AG09319 (cell line): ENCODE results near the gene FFAR3.

Experiments used
- DNase-seq: peaks from one replicate; pipeline ENCODE4 v3.0.0-alpha.2; 2010; ENCODE audit warnings: low read depth; ENCODE audit errors: extremely low read depth
- TF ChIP-seq, protein P1 (sequence below): IDR thresholded peaks from 2 replicates; pipeline ENCODE4 v1.5.1; 2011; ENCODE audit warnings: low read depth, mild to moderate bottlenecking, inconsistent platforms, low read length, moderate library complexity

The FFAR3 gene

DNA sequence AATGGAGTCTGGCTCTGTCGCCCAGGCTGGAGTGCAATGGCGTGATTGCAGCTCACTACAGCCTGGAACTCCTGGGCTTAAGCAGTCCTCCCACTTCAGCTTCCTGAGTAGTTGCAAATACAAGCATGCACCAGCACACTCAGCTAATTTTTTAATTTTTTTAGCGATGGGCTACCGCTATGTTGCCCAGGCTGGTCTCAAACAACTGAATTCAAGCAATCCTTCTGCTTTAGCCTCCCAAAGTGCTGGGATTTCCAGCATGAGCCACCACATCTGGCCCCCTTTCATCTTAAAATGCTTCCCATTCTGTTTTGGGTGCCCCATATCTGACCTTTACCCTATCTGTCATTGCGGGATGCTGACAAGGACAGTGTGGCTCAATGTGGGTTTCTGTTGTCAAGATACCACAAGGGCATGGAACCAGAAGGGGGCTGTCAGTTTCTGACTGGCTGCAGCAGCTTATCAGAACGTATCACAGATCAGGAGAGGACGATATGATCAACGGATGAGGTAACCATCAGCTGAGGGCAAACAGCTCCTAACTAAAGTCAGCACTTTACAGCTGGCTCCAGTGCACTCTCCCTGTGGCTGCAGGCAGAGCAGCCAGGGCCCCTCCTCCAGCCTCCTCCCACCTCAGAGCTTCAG lies 45.0 kb downstream of the FFAR3 start:
- TF ChIP-seq, protein P1, sequence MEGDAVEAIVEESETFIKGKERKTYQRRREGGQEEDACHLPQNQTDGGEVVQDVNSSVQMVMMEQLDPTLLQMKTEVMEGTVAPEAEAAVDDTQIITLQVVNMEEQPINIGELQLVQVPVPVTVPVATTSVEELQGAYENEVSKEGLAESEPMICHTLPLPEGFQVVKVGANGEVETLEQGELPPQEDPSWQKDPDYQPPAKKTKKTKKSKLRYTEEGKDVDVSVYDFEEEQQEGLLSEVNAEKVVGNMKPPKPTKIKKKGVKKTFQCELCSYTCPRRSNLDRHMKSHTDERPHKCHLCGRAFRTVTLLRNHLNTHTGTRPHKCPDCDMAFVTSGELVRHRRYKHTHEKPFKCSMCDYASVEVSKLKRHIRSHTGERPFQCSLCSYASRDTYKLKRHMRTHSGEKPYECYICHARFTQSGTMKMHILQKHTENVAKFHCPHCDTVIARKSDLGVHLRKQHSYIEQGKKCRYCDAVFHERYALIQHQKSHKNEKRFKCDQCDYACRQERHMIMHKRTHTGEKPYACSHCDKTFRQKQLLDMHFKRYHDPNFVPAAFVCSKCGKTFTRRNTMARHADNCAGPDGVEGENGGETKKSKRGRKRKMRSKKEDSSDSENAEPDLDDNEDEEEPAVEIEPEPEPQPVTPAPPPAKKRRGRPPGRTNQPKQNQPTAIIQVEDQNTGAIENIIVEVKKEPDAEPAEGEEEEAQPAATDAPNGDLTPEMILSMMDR = no peak
- DNase-seq = no peak

DNA sequence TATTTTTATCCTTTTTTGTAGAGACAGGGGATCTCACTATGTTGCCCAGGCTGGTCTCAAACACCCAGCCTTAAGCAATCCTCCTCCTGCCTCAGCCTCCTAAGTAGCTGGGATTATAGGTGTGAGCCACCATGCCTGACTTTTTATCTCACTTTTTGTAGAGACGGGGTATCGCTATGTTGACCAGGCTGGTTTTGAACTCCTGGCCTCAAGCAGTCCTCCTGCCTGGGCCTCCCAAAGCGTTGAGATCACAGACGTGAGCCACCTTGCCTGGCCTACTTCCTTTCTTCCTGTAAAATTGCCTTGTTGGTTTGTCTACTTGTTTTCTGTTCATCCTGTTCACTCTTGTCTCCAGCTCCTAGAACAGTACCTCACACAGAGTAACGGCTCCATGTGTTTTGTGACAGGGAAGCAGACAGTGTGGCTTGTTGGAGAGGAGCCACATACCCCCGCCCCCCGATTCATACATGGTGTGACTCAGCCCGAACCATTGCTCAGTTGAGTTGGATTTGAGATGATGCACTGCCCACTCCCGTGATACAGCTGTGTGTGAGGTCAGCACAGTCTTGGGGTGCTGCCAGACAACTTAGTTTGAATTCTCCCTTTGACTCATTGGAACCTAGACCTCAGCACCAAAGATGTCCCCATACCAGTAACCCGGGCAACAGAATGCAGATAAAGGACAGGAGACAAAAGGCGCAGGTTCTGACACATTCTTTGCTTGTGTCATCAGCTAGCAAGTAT lies 46.8 kb downstream of the FFAR3 start:
- TF ChIP-seq, protein P1 = no peak
- peak; percentile 43 for DNase-seq

DNA sequence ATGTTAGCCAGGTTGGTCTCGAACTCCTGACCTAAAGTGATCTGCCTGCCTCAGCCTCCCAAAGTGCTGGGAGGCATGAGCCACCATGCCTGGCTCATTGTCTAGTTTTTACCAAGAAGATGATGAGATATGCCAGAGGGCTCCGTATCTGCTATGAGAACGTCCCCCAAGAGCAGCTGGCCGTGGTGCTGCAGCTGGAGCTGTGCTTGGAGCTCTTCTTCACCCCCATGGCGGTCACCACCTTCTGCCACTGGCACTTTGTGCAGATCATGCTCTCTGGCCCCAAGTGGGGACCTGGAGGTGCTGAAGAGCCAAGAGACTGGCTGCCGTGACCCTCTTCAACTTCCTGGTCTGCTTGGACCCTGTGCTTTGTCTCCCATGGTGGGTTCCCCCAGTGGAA lies 49.4 kb downstream of the FFAR3 start:
- TF ChIP-seq, protein P1 = no peak
- DNase-seq = no peak

DNA sequence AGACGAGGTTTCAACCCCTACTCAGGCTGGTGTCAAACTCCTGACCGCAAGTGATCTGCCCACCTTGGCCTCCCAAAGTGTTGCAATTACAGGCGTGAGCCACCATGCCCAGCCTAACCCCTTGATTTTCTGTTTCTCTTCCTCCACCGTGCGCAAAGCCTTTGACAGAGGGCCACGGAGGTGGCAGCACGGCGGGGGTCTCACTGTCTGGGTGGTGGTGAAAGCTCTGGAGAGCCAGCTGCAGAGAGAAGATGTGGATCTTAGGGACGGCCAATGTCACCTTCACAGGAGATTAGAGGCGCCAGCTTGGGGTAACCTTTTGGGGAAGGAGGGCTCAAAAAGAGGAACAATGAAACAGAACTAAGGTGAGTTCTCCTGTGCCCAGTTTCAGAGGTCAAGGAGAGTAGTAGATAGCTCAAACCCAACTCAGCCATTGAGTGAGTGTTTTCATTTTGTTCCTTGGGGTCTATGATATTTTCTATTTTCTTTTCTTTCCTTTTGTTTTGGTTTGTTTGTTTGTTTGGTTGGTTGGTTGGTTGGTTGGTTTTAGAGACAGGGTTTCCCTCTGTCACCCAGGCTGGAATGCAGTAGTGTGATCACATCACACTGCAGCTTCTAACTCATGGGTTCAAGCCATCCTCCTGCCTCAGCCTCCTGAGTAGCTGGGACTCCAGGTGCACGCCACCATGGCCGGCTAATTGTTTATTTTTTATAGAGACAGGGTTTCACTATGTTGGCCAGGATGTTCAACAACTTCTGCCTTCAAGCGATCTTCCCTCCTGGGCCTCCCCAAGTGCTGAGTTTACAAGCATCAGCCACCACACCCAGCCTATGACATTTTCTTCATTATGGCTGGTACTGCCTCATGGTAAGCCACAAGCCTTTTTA lies 50.3 kb downstream of the FFAR3 start:
- no peak for DNase-seq
- TF ChIP-seq, protein P1 = no peak

DNA sequence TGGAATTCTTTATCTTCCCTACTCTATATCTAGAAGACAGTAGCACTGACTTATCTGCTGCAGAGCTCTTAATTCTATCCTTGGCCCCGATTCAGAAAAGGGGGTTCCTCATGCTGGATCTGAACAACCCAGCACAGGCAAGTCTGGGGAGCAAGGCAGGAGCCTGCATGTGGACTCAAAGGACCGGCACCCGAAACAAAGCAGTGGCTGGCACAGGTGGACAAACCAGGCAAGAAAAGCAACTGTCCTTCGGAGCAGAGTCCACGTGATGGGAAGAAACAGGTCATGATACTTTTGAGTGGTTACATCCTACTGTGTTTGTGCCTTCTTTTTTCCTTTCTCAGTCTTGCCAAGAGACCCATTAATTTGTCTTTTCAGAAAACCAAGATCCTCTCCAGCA lies 50.9 kb downstream of the FFAR3 start:
- DNase-seq = no peak
- TF ChIP-seq, protein P1 = no peak
